RKO (cell line): ENCODE results near the gene APEH.
"Not testable (repeated sequence)": the region's sequence is repeated elsewhere in the genome, so short reads cannot be mapped to it uniquely, and the experiment has no call there.

Experiments used
- DNase-seq: peaks from one replicate; pipeline ENCODE4 v3.0.0-alpha.2; 2016; ENCODE audit warnings: low spot score

The APEH gene

DNA sequence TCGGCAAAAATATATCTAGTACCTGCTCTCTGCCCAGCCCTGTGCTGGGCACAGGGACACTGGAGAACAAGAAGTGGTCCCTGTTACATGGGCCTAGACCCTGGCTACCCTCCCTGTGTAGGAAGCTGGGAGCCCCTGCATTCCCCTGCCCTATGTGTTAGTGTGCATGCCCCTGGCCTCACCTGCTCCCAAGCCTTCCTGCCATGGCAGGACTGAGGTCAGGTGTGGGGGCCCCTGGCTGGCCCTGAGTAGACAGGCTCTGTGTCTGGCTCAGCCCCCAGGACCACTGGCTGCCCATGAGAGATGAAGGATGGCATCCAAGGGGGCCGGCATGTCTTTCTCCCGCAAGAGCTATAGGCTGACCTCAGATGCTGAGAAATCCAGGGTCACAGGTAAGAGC is 16.7 kb downstream of the APEH start:
- DNase-seq = not testable (repeated sequence)

DNA sequence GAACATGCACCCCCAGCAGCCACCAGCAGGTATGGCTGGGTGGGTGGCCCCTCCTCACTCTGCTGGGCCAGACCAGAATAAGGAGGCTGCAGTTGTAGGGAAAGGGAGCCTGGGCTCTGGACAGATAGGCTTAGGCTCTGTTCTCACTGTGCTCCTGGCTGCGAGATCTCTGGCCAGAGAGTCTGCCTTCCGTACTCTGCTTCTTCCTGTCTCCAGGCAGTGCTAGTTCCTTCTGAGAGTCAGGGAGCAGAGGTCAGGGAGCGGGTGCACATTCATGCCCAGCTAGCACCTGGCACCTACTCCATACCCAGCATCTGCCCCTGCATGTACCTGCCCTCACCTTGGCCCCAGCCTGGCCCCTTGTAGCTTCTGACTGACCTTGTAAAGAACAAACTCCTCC is 17.3 kb downstream of the APEH start:
- DNase-seq = not testable (repeated sequence)

DNA sequence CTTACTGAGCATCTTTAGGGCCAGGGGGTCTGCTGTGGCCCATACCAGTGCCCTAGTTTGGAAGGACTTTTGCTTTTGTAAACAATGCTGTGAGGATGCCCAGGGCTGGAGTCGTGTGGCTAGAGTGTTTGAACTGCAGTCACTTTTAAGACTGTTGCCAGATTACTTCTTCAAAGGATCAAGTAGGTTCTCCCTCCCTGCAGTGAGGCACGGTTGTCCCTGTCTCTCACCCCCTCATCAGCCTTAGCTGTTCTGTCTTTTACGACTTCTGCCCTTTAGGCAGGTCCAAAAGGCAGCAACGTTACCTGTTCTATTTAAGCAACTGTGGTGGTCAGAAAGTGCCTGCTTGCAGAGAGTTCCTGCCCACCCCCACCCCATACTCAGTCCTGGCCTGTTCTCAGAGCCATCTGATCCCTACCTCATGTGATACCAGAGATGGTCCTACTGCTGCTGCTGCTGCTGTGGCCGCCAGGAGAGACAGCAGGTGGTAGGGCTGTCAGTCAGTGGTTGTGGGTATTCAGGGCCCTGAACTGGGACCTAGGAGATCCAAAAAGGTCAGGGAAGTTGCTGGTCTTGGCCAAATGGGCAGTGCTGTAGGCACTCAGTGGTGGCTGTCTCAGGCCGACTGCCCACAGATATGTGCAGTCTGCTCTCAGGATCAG is 20.4 kb downstream of the APEH start:
- DNase-seq = not testable (repeated sequence)

DNA sequence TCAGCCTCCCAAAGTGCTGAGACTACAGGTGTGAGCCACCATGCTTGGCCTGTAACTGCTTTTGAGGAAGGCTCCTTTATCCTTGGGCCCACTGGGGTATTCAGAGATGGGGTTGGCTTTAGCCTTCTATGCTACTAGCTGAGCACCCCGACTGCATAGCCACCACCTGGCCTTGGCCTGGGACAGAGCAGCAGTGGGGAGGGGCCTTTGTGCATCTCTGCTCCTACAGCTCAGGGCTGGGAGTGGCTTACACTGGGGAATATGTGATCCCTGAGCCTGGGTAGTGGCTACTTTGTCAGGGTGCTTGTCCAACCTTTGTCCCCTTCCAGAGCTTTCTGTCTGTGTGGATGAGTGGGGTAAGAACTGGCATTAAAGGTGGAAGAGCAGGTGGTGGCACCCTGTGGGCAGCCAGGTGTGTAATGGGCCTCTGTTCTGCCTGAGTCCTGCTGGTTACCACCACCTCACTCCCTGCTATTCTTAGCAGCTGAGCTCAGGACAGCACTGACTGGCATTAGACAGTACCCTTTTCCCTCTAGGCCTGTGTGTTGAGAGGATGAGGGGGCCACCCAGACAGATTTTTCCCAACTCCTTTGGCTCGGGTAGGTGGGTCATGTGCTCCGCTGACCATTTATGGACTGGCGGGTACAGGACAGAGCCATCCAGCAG is 21.3 kb downstream of the APEH start:
- not testable (repeated sequence) for DNase-seq

DNA sequence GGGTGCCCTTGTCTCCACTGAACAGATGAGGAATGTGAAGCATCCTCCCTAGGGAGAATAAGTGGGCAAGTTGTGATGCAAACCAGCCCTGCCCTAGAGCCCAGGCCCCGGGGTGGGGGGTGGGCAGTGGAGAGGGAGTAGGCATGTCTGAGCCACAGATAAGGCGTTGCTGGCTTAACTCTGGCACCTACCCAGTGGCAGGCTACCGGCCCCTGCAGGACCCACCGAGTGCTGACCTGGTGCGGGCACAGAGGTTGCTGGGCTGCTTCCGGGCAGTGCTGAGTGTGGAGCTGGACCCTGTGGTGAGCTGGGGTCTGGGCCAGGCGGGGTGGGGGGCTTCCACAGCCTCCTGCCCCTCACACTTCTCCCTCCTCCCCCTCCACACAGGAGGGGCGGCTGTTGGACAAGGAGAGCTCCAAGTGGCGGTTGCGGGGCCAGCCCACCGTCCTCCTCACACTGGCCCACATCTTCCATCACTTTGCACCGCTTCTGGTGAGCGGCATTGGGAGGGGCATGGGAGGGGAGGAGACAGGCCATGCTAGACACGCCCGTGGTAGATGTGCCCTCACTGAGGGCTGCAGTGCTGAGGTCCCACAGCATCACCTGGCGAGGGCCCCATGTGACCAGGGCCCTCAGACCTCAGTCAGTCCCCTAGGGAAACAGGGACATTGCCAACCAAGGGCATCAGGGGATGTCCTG is 25.3 kb downstream of the APEH start:
- no peak for DNase-seq

DNA sequence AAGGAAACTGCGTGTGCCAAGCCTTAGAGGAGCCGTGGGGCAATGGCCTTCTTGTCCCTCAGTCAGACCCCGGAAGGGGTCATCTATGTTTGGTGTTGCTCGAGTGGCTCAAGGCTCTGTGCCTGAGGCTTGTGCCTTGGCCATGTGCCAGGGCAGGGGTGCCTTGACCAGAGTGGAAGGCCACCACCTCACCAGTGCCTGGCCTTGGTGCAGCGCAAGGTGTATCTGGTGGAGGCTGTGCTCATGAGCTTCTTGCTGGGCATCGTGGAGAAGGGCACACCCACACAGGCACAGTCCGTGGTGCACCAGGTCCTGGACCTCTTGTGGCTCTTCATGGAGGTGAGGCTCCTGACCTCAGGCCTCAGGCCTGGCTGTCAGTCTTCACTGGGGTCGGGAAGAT is 25.9 kb downstream of the APEH start:
- no peak for DNase-seq

DNA sequence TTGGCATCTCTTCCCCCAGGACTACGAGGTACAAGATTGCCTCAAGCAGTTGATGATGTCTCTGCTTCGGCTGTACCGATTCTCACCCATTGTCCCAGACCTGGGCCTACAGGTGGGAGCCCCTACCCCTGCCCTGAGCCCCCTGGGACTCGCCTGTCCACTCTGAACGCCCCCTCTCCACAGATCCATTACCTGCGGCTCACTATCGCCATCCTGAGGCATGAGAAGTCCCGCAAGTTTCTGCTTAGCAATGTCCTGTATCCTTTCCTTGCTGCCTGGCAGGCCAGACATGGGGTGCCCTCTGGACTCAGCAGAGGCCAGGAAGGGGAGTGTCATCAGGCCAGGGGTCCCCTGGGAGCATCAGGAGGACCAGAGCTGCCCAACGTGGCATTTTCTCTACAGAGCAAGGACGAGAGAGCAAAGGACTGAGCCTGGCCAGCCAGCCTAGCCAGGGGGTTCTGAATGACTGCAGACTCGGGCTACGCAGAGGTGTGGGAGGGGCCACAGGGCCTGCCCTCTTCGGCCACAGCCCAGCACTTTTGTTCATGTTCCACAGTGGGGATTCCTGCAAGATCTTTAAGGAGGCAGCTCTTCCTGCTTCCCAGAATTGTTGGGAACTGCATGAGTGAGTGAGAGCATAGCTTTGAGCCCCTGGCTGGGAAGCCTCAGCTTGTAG is 26.4 kb downstream of the APEH start:
- no peak for DNase-seq

DNA sequence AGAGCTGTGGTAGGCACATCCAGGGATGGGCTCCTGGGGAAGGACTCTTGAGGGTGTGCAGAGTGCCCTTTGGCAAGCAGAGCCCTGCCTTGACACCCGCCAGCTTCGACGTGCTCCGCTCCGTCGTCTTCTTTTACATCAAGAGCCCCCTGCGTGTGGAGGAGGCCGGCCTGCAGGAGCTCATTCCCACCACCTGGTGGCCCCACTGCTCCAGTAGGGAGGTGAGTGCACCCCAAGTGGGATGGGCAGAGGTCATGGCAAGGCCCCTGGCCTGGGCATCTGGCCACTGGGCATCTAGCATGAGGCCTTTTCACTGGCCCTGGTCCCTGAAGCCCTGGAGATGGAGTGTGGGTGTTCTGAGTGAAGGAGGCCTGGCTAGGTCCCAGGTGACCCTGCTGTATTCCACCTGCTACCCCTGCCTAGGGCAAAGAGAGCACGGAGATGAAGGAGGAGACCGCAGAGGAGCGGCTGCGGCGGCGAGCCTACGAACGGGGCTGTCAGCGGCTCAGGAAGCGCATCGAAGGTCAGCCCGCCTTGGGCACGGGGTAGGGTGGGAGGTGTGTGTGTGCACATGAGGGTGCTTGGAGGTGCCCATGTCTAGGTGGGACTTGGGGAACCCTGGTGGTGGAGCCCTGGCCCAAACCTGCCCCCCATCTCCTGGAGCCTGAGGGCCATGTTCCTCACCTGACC is 27.4 kb downstream of the APEH start:
- no peak for DNase-seq

DNA sequence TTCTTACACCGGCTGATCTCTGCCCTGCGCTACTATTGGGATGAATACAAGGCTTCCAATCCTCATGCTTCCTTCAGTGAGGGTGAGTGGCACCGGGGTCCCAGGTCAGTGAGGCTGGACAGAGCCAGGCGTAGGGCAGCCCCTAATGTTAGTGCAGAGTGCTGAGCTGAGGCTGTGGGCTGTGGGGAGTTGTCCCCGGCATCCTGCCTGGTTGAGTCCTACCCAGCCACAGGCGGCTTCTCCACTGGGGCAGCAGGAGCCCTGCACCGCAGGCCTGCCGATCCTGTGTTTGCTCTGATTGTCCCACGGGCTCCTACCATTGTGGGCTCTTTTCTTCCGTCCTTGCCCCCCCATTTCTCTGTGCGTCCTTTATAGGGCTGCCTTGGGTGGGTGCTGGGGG is 28.5 kb downstream of the APEH start:
- DNase-seq = no peak

DNA sequence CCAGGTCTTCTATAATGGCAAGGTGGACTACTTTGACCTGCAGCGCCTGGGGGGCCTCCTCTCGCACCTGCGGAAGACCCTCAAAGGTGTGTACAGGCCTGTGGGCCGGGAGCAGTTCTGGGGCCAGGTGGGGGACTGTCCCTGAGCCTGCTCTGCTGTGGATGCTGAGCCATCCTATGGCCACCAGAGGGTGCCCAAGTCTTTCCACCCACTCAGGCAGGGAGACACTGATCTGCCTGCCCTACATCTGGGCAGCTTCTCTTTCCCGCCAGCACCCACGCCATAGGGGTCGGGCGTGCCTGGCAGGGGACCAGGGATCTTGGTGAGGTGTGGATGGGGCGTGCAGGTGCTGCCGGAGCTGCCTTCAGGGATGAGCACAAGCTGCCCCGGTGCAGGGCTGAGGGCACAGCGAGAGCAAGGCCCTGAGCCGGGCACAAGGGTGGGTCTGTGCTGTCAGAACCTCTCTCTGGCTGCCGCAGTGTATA is 29.3 kb downstream of the APEH start:
- DNase-seq = peak; percentile 72

DNA sequence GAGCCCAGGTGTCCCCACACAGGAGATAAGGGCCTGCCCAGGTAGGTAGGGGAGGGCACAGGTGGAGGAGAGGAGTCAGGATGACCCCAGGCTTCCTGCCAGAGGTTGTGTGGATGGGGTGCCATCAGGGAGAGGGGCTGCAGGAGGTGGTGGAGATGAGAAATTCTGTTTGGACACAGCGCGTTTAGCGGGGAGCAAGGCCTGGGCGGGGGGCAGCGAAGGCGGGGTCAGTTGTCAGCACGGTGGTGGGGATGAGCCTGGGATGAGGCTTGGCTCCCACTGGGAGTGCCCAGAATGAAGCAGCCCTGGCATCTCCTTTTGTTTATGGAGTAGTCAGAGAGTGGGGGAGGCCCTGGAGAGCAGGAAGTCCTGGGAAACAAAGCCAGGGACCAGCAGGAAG is 29.8 kb downstream of the APEH start:
- no peak for DNase-seq

DNA sequence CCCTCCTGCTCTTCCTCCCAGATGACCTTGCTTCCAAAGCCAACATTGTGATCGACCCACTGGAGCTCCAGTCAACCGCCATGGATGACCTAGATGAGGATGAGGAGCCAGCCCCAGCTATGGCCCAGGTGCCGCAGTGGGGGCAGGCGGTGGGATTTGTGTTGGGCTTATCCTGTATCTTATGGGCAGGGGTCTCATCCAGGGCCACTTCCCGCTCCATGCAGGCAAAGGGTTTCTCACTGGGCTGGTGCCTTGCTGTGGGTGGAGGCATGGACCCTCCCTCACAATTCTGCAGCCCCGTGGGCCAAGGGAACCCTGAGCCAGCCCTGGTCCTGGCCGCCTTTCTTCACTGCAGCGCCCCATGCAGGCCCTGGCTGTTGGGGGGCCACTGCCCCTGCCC is 30.5 kb downstream of the APEH start:
- DNase-seq = no peak

DNA sequence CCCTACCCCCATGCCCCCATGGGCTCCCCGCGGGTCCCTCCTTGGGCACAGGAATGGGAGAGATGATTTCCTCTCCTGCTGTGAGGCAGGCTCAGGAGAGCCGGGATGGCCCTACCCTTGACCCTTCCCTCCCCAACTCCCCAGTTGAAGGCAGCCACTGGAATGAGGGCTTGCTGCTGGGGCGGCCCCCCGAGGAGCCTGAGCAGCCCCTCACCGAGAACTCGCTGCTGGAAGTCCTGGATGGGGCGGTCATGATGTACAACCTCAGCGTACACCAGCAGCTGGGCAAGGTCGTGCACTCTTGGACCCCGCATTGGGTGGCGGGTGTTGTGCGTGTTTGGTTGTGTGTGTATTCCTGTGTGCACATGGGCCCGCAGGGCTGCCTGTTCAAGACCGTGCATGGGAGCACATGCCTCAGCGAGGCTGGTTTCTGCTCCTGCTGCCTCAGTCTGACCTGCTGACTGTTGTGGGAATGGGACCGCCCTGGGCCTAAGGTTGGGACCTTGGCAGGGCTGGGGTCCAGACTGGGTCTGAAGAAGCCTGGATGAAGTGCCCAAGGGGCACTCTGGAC is 31.3 kb downstream of the APEH start:
- no peak for DNase-seq

DNA sequence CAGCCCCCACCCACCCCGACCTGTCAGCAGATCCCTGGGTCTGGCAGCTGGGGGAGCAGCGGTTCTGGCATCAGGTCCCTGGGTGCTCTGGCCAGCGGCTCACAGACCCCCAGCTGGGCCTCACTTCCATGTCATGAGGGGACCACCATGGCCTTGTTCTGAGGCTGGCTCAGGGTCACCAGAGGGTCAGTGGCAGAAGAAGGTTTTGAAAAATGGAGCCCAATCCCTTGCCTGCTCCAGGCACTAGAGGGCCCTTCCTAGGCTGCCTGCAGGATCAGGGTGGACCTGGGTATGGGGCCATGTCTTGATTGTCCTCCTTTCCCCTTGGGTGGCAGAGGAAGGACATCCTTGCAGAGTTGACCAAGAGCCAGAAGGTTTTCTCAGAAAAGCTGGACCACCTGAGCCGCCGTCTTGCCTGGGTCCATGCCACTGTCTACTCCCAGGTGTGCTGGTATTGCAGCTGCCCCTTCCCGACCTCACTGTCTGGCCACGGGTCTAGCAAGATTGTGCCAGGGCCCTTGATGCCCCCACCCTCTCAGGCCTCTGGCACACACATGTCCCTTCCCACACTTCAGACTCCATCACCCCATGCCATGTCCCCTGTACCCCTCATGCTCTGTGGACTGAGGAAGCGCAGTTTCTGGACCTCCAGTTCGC is 32.4 kb downstream of the APEH start:
- DNase-seq = no peak

DNA sequence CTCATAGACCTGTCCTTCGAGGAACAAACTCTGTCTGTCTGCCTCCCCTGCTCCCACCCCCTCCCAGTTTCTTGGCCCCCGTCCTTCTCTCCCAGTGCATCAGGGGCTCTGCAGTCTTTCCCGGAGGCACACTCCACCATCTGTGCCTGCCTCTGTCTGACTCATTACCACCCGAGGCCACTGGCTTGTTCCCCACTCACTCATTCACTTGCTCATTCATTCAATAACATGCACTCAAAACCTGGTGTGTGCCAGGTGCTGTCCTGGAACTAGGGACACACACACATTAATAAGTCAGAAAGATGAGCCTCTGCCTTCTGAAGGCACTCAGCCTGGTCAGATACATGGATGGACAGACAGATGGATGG is 32.9 kb downstream of the APEH start:
- no peak for DNase-seq

DNA sequence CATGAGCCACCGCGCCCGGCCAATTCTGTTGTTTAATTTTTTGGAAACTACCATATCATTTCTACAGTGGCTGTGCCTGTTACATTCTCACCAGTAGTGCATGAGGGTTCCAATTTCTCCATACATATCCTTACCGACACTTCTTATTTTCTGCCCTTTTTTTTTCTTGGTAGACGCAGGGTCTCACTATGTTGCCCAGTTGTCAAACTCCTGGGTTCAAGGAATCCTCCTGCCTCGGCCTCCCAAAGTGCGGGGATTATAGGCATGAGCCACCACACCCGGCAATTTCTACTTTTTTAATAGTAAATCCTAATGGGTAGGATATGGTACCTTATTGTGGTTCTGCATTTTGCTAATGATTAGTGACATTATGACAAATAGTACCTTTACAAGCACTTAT is 35.7 kb downstream of the APEH start:
- DNase-seq = no peak

DNA sequence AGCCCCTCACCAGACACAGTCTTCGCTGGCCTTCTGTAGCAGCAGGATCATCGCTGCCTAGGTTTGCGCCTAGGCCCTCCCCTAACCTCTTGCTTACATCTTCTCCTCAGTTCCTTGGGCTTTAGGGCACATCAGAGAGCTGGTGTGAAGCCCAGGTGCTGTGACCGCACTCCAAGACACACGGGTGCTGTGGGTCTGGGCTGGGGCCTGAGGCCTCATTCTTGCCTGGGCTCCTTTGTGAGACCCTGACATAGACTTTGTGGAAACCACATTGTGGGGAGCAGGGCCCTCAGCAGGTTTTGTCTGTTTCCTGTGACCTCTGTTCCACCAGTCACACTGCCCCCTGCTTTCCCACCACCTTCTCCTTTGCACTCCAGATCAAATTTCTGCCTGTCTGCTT is 37.3 kb downstream of the APEH start:
- no peak for DNase-seq

DNA sequence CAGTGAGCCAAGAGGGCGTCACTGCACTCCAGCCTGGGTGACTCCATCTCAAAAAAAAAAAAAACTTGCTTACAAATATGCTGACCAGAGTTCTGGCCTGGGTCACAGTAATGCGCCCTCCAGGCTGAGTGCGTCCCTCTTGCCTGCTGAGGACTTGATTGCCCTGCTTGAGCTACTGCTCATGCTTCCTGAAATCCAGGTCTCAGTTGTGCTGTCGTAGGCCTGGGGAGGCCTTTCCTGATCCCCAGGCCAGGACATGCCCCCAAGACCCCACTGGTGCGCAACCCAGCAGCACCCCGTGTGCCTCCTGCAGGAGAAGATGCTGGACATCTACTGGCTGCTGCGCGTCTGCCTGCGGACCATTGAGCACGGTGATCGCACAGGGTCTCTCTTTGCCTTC is 38.0 kb downstream of the APEH start:
- no peak for DNase-seq

DNA sequence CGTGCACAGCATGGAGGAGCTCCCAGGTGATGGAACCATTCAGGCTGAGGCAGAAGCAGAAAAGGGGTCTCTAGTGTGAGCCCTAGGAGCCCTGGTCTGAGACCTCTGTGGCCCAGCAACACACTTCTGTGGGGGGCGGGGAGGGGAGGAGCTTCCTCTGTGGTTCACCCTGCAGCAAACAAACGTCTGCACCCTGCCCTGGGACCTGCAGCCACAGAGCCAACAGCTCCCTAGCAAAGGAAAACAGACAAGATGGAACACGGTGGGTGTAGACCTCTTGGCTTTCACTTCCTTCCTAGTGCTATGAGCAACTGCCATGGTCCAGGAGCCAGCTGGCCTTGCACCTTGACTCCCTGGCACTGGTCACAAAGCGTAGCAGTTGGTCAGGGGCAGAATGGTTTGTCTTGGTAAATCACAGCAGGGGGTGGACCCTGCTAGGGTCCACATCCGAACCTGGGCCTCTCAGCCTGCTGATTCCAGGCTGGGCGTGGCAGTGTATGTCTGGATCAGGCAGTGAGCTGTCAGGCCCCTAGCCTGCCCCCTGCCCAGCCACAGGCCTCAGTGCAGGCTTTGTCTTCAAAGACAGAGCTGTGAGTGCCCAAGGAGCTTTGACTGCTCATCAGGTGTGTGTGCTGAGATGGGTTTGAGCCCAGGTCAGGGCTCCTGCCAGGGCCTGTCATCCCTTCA is 38.6 kb downstream of the APEH start:
- DNase-seq = no peak

DNA sequence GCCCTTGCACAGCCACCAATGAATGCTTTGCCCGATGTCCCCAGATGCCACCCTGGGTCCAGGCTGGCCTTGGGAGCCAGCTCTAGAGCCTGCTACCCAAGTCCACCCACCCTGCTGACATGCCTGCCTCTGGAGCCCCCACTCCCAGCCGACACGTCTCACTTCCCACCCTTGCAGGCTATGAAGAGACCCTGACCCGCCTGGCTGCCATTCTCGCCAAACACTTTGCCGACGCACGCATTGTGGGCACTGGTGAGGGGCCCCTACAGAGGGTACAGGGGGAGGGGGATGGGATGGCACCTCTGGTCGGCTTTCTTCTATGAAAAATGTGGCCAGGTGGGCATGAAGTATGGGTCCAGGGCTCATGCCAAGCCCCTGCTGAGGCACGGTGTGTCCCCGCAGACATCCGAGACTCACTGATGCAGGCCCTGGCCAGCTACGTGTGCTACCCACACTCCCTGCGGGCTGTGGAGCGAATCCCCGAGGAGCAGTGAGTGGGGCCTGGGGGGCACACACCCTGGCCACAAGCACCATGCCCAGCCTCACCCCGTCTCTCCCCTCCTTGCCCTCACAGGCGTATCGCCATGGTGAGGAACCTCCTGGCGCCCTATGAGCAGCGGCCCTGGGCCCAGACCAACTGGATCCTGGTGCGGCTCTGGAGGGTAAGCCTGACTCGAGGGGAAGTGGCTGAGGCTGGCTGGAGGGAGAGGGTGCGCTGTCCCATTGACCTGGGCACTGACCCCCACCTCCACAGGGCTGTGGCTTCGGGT is 39.4 kb downstream of the APEH start:
- no peak for DNase-seq
